GM13977 (cell line): ENCODE data around the gene GPC5.

ENCODE experiments used
- DNase-seq: peaks from one replicate; pipeline ENCODE4 v3.0.0; 2012; ENCODE audit warnings: low spot score
- in situ Hi-C: fragments of 300-500 bp; cut with MboI; formaldehyde crosslinking; loops from one replicate; pipeline ENCODE4 v1.12.0; 2022; ENCODE audit warnings: low sequenced_read_pairs, low pct_unique_long_range_greater_than_20kb, mixed read lengths, inconsistent platforms; ENCODE audit not compliant: unreplicated experiment
- TF ChIP-seq, protein P1 (sequence below): IDR thresholded peaks from 2 replicates; pipeline ENCODE4 v1.5.1; 2012; ENCODE audit warnings: mild to moderate bottlenecking, control low read depth; ENCODE audit not compliant: insufficient read depth; ENCODE audit errors: extremely low read depth, missing control alignments

Gene GPC5

DNA sequence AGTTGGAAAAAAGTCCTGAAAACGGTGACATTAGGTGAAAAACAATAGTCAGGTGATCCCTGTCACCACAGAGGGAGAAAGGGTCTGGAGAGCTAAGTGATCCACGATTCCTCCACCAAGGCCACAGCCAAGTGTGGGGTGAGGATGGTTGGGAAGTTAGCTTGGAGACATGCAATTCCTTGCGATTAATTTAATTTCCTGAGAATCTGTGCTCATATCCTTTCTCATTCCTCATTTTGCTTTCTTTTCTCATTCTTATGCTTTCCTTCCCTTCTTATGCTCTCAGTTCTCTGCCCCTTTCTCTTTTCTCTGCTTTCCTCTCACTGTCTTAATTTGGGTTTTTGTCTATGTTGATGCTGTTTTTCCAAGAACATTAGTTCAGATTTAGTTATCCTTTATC lies 68.8 kb downstream of the GPC5 start:
- DNase-seq = no peak
- TF ChIP-seq, protein P1, sequence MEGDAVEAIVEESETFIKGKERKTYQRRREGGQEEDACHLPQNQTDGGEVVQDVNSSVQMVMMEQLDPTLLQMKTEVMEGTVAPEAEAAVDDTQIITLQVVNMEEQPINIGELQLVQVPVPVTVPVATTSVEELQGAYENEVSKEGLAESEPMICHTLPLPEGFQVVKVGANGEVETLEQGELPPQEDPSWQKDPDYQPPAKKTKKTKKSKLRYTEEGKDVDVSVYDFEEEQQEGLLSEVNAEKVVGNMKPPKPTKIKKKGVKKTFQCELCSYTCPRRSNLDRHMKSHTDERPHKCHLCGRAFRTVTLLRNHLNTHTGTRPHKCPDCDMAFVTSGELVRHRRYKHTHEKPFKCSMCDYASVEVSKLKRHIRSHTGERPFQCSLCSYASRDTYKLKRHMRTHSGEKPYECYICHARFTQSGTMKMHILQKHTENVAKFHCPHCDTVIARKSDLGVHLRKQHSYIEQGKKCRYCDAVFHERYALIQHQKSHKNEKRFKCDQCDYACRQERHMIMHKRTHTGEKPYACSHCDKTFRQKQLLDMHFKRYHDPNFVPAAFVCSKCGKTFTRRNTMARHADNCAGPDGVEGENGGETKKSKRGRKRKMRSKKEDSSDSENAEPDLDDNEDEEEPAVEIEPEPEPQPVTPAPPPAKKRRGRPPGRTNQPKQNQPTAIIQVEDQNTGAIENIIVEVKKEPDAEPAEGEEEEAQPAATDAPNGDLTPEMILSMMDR = no peak
- in situ Hi-C loops = no loop called here

DNA sequence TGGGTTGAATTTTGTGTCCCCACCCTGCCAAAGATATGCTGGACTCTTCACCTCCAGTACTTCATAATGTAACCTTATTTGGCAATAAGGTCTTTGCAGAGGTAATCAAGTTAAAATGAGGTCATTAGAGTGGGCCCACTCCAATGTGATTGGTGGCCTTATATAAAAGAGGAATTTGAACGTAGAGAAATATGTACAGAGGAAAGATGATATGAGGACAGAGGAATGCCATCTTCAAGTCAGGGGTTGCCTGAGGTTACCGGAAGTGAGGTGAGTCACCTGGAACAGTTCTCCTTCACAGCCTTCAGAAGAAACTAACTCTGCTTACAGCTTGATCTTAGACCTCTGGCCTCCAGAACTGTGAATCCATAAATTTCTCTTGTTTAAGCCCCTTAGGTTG lies 69.9 kb downstream of the GPC5 start:
- in situ Hi-C loops = no loop called here
- TF ChIP-seq, protein P1 = no peak
- no peak for DNase-seq

DNA sequence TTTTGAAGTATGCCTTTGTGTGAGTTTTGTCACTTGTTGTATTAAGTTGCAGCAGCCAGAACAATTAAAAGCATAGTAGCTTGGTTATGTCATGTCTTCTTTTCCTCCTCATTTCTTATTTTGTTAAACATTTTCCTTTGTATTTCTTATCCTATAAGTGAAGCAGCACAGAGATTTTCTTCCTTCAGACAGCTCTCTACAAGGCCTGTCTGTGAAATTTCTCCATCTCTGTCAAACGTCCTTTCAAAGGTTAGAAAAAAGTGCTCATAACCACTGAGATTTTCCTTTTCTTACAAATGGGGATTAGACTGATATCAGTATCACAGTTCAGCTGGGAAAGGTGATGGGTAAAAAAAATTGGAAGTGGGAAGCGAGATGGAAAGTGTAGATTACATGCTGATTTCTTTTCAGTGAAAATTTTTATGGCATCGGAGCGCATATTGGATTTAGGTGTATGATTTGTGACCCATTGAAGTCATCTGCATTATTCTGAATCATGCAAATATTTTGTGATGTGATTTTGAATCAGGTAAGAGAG lies 71.7 kb downstream of the GPC5 start:
- DNase-seq = no peak
- TF ChIP-seq, protein P1 = no peak
- in situ Hi-C loops = no loop called here

DNA sequence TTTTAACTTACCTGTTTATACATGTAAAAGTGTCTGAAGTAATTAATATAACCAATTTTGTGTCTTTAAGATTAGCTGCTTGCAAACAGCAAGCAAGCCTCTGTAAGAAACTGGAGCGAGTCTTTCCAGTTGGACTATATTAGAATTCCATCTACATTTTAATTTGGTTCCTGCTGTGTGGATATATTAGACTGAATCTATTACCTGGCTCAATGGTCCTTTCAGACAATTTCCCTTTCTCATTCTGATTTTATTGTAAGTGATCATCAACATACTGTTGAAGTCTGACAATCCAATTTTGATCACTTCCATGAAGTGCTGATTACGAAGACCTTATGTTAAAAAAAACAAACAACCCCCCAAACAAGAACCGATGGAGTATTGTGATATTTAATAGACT lies 72.3 kb downstream of the GPC5 start:
- DNase-seq = no peak
- TF ChIP-seq, protein P1 = no peak
- in situ Hi-C loops = no loop called here

DNA sequence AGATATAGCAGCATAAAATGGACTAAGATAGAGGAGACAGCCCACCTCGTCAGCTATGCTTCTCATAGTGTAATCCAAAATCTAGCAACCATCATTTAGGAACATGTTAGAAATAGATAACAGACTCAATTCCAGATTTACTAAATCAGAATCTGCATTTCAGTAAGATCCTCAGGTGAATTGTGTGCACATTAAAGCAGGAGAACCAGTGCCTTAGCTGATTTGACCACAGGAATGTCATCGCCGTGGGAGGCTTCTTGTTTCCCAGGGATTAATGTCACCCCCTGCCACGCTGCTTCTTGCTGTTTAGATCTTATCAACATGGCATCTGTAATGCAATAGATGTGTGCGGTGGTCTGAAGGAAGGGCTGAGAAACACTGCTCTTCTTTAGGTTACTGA lies 84.0 kb downstream of the GPC5 start:
- no peak for DNase-seq
- in situ Hi-C loops = no loop called here

DNA sequence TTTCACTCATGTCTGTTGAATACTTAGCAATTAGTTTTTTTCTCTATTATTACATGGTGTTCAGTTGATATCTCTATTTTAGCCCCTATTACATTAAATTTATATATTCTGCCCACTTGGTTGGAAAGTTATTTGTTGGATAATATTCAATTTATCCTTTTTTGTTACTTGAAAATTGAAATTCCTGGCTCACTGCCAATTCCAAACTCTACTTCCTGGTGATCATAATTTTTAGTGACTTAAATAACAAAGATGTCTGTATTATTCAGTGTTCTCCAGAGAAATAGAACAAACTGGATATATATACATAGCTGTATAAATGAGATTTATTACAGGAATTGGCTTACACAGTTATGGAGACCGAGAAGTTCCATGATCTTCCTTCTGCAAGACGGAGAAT lies 93.6 kb downstream of the GPC5 start:
- in situ Hi-C loops = no loop called here
- TF ChIP-seq, protein P1 = no peak
- no peak for DNase-seq

More for the DNA sequence above, 84.0 kb downstream of the GPC5 start:
- TF ChIP-seq, protein P1 = no peak

DNA sequence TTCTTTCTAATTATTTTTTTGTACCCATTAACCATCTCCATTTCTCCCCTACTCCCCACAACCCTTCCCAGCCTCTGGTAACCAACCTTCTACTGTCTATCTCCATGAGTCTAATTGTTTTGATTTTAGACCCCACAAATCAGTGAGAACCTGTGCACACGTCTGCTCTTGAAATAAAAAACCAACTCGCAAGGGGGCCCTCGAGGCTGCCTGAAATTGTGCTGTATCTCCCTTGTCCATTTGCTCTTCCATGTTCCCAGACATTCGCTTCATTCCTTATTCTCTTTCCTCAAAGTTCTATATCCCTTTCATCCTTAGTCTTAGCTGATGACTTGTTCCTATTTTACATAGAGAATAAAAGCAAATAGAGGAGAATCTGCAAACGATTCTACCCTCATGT lies 95.0 kb downstream of the GPC5 start:
- in situ Hi-C loops = no loop called here
- TF ChIP-seq, protein P1 = no peak
- no peak for DNase-seq
